ENCODE data around the gene GFI1B.
"Not testable (repeated sequence)": the region's sequence is repeated elsewhere in the genome, so short reads cannot be mapped to it uniquely, and the experiment has no call there.

The GFI1B gene

GRCh38 chr9:133037775-133038515, 59.5 kb downstream of the GFI1B start:
- DNase-seq = no peak
- in situ Hi-C loops (cut with MboI; ENCODE audit: low pct_unique_long_range_greater_than_20kb, low sequenced_read_pairs) = no loop called here

GRCh38 chr9:133040892-133041479, 62.5 kb downstream of the GFI1B start:
- in situ Hi-C loops (cut with MboI; ENCODE audit: low pct_unique_long_range_greater_than_20kb, low sequenced_read_pairs) = not testable (repeated sequence)

More at GRCh38 chr9:133040892-133041479, 62.5 kb downstream of the GFI1B start:
- DNase-seq = peak; percentile 39

Data from KBM-7 (cell line).